ENCODE measurements around the gene FMN1.

DNA sequence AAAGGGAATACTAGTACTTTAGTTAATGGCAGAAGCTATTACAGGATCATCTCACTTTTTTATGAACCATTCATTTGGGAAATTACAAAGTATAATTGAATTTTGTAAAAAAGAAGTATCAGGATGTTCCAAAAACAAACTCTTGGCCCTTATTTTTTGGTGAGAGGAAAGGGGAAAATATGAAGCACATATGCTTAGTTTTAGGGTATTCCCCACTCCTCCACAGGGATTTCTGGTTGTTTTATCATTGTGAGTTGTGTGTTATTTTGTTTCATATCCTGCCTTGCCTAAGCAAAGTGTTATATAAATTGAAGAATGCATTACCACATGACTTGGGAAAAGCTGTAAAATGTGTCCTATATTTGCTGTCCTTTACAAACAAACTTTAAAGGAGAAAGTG is 227.0 kb downstream of the FMN1 start:
- TF ChIP-seq POLR2A (IDR thresholded peaks at IDR 0.05; ENCODE audit: low read depth, low read length), result no peak
- no peak for TF ChIP-seq POLR2AphosphoS5 (IDR thresholded peaks at IDR 0.05; ENCODE audit: low read depth, low read length)
- TF ChIP-seq TAF1 (IDR thresholded peaks at IDR 0.05; ENCODE audit: borderline replicate concordance, low read depth, low read length), result no peak

All from GM12892 (cell line).